Thyroid gland (tissue), 4 donors: Measurements from ENCODE around the gene MARCO.

ENCODE experiments used
- POLR2A ChIP-seq, 2 donors: fragments of 450-650 bp; IDR thresholded peaks; one replicate each; pipeline ENCODE4 v1.6.1; 2017; ENCODE audit warnings: antibody characterized with exemption in 2 of 2, mild to moderate bottlenecking in 2 of 2, moderate library complexity in 1 of 2
- TF ChIP-seq, protein P1 (sequence below), 6 experiments: fragments of 200-600 bp in 3 of 6; fragments of 450-650 bp in 3 of 6; sonication (generic) in 3 of 6; IDR thresholded peaks; one replicate each; pipeline ENCODE4 v1.5.1; 2016 to 2019; ENCODE audit warnings: antibody characterized with exemption in 6 of 6, mild to moderate bottlenecking in 2 of 6, inconsistent platforms in 1 of 6, moderate library complexity in 1 of 6

- TF ChIP-seq, protein P1, sequence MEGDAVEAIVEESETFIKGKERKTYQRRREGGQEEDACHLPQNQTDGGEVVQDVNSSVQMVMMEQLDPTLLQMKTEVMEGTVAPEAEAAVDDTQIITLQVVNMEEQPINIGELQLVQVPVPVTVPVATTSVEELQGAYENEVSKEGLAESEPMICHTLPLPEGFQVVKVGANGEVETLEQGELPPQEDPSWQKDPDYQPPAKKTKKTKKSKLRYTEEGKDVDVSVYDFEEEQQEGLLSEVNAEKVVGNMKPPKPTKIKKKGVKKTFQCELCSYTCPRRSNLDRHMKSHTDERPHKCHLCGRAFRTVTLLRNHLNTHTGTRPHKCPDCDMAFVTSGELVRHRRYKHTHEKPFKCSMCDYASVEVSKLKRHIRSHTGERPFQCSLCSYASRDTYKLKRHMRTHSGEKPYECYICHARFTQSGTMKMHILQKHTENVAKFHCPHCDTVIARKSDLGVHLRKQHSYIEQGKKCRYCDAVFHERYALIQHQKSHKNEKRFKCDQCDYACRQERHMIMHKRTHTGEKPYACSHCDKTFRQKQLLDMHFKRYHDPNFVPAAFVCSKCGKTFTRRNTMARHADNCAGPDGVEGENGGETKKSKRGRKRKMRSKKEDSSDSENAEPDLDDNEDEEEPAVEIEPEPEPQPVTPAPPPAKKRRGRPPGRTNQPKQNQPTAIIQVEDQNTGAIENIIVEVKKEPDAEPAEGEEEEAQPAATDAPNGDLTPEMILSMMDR (IDR thresholded peaks at IDR 0.05) = no peak
- no peak for TF ChIP-seq POLR2A (IDR thresholded peaks at IDR 0.05)
Measured at GRCh38 chr2:118939994-118940393, 2.0 kb upstream of the MARCO start.
